K562 (cell line): ENCODE results near the gene DNASE1L2. TPM values are rescaled to one million over a fixed set of nuclear protein-coding genes. Genes with fewer than 3 reads are reported as not detected.

ENCODE experiments used
- CBX8 ChIP-seq: fragments of 200-600 bp; sonication (generic); IDR thresholded peaks from 2 replicates; pipeline ENCODE4 v1.6.1; 2012; ENCODE audit warnings: borderline replicate concordance, mixed run types, low read depth, mild to moderate bottlenecking, moderate library complexity, mixed read lengths, low read length, control low read depth, inconsistent platforms; ENCODE audit not compliant: poor library complexity, severe bottlenecking; ENCODE audit errors: extremely low read depth
- FIP1L1 ChIP-seq: fragments of 200-400 bp; formaldehyde crosslinking; IDR thresholded peaks from 2 replicates; pipeline ENCODE4 v1.6.1; 2018; ENCODE audit warnings: mild to moderate bottlenecking, low read depth, low read length; ENCODE audit not compliant: poor library complexity, severe bottlenecking
- HOXB6 ChIP-seq: fragments of 250-450 bp; sonication (Bioruptor Pico); IDR thresholded peaks from 2 replicates; pipeline ENCODE4 v1.5.1; 2022; ENCODE audit warnings: mild to moderate bottlenecking, borderline replicate concordance
- KHSRP ChIP-seq: fragments of 450-650 bp; IDR thresholded peaks from 2 replicates; pipeline ENCODE4 v1.6.1; 2017
- NUFIP1 ChIP-seq: fragments of 450-650 bp; IDR thresholded peaks from 2 replicates; pipeline ENCODE4 v1.6.1; 2018; ENCODE audit not compliant: partially characterized antibody
- RBM22 ChIP-seq: fragments of 200-400 bp; formaldehyde crosslinking; IDR thresholded peaks from 2 replicates; pipeline ENCODE4 v1.6.1; 2018; ENCODE audit warnings: low read length, low read depth; ENCODE audit not compliant: poor library complexity, severe bottlenecking
- SUPT5H ChIP-seq: fragments of 450-650 bp; IDR thresholded peaks from 2 replicates; pipeline ENCODE4 v1.6.1; 2016
- ZBTB33 ChIP-seq: sonication (generic); formaldehyde crosslinking; IDR thresholded peaks from 2 replicates; pipeline ENCODE4 v1.8.1; 2023; ENCODE audit warnings: mild to moderate bottlenecking, missing genetic modification reagents
- ZBTB7A ChIP-seq: IDR thresholded peaks from 2 replicates; pipeline ENCODE4 v1.6.1; 2011; ENCODE audit warnings: low read depth, mild to moderate bottlenecking, low read length, moderate library complexity, borderline replicate concordance; ENCODE audit not compliant: control insufficient read depth
- ZNF282 ChIP-seq: sonication (generic); formaldehyde crosslinking; IDR thresholded peaks from 2 replicates; pipeline ENCODE4 v1.8.1; 2023; ENCODE audit warnings: missing genetic modification reagents
- ZNF408 ChIP-seq: fragments of 250-450 bp; sonication (Bioruptor Pico); IDR thresholded peaks from 2 replicates; pipeline ENCODE4 v1.4.0; 2020; ENCODE audit warnings: low read depth, mild to moderate bottlenecking, moderate library complexity
- polyA plus RNA-seq, 8 experiments: library from polyadenylated mRNA; depleted of rRNA in 4 of 8; stranded (reverse) in 5 of 8; unstranded in 3 of 8; fragments of >200 nt; fragmentation: Nextera tagmentation in 2 of 8; fragmentation: Illumina TruSeq in 1 of 8; extraction: Ambion mirVana in 2 of 8; extraction: Trizol in 1 of 8; gene quantifications; 2 replicates each; pipeline versions ENCODE4 v1.2.1 to v1.2.3, GENCODE V29; 2011 to 2014; ENCODE audit warnings: inconsistent platforms in 1 of 8, missing spikeins in 1 of 8
- total RNA-seq, 7 experiments: library from RNA; depleted of rRNA in 6 of 7; stranded (reverse); fragments of >200 nt in 6 of 7; fragmentation: Illumina TruSeq in 2 of 7; extraction: Trizol in 2 of 7; gene quantifications; 2 replicates each; pipeline versions ENCODE4 v1.2.1 to v1.2.3, GENCODE V29; 2011 to 2021; ENCODE audit warnings: low replicate concordance in 1 of 7

DNASE1L2 gene
- total and polyA plus RNA-seq, 9 of the 15 experiments (the other 6 are each of a cell fraction or from before 2014, with no cell fraction given), result 0.08 to 2.7 (median 1.7) TPM; not detected in 1

GRCh38 chr16:2236337-2237101 is at the start of gene DNASE1L2 (continued):
- TF ChIP-seq FIP1L1 (peak; percentile 67), CBX8 (no peak), ZBTB7A (peak; percentile 7; the same call in 1 of the 2 replicates), ZNF408 (CRISPR knock-in tag) (no peak), NUFIP1 (no peak), ZBTB33 (CRISPR knock-in tag) (peak; percentile 98), SUPT5H (peak; percentile 28; the same call in 1 of the 2 replicates), ZNF282 (CRISPR knock-in tag) (0 out of 2 replicates have a peak, but pooled peaks have one; percentile 32), KHSRP (no peak), RBM22 (peak; percentile 86), HOXB6 (no peak)
